Pons (tissue), 1 donor: ENCODE results near the gene TOP2B.

ENCODE experiments used
- DNase-seq: peaks from one replicate; pipeline ENCODE4 v3.0.0-alpha.2; 2016; ENCODE audit warnings: low spot score

TOP2B gene

DNA sequence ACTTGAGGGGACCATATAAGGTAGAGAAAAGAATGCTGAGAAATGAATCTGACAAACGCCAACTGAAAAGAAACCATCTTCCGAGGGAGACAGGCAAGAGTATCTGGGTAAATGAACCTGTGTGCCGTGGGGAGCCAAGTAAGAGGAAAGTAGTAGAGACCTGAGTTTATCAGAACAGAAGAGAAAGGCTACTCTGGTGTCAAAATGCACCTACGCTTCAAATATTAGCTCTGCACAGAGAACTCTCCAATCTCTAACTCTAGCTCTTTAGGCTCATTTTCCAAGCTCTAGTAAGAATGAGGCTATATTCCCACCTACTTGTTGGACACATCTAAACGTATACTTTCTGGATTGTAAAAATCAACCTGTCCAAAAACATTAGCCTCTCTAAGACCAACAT lies 53.5 kb downstream of the TOP2B start:
- DNase-seq, result no peak

GRCh38 chr3:25610779-25611178 lies 53.9 kb downstream of the TOP2B start:
- DNase-seq, result no peak

GRCh38 chr3:25610167-25610566 lies 54.5 kb downstream of the TOP2B start:
- no peak for DNase-seq

GRCh38 chr3:25604107-25604805 lies 60.5 kb downstream of the TOP2B start:
- no peak for DNase-seq

DNA sequence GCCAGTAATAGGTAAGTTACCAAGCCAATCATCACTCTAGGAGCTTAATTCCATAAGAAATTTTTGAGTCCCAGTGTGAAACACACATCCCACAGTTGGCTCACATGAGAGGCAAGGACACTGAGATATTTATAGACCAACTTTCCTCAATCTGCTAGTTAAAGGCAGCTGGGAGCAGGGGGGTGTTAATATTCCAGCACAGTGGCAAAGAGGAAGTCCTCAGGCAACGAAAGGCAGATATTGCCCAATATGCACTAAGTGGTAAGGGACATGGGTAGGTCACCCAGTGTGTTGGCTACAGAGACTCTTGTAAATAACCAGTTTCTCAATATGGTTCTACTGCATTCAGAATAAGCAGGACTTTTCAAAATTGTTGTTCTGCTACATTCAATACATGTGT lies 61.0 kb downstream of the TOP2B start:
- DNase-seq, result no peak

DNA sequence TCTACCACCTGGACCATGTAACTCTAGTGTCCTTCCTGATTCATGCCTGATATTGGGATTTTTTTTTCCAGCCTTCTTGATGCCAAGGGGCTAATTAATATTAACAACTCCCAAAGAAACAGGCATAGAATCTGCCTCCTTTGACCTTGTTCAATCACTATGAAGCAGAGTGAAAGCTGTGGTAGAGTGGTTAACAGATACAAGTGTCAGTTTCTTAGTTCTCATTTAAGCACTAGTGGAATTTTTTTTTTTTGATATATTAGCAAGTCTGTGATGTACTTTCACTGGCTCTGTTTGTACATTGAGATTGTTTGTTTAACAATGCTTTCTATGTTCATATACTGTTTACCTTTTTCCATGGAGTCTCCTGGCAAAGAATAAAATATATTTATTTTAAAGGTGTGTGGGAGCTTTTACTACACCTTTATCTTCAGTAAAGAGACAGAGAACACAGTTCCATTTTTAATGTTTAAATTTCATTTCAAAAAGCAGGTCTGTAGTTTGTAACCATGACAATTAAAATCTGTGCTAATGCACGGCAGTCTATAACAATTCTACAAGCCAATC lies 67.1 kb downstream of the TOP2B start:
- DNase-seq, result no peak

DNA sequence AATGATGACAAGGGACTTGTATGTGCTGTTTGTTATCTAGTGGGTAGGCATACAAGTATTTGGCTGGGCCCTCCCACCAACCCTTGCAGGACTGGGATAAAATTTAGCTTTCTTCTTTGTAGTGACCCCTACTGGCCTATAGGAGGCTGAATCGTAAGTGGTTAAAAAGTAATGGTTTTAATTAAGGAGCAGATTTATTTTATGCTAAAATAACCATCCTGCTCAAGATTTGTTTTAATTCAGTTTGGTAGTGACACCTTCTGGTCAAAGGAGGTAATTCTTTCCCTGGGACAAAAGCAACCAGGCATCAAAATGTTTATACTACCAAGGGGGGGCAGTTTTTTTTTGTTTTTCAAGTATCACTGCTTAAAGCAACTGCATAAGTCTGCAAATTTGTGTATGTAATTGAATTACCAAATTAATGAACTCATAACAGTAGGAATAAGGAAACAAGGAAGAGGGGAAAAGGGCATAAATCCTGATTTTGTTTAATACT lies 70.7 kb downstream of the TOP2B start:
- peak; percentile 71 for DNase-seq

GRCh38 chr3:25593001-25593400 lies 71.7 kb downstream of the TOP2B start:
- no peak for DNase-seq

DNA sequence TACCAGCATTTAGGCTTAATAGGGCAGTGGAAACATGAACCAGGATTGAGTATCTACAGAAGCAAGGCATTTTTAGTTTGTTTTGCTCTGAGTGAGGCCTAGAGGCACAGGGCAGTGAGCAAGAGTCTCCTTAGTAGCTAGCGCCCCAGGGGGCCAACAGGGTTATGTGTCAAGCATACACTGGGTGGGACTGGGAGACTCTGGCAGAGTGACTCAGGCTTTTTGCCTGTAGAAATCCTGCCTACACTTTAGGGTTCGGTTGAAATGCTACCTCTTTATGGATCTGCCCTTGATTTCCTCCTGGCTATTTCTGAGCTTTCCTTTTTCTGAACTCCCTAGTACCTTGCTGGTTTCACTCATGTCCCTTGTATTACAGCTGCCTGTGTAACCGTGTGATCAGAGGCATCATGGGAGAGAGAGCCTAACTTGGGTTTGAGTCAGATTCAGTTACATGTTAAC lies 72.2 kb downstream of the TOP2B start:
- no peak for DNase-seq

DNA sequence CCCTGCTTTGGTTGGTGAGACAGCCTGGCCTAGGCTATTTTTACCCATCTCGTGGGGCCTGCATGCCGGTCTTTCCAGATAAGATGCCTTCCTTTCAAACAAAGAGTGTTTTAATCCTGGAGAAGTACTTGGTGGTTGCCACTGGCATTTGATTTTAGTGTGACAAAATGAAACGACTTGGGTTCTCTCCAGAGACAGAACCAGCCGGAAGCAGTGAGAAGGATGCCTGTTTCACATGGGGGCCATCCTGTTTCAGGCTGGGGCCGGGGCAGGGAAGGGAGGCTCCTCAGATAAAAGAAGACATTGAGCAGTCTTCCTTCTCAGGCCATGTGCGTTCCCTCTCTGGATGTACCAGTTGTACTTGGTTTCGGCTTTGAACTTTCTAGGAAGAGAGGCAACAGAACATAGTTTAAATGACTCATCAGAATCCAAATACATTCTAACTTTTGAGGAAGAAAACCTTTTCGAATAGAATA lies 74.9 kb downstream of the TOP2B start:
- DNase-seq, result no peak

GRCh38 chr3:25589104-25589782 lies 75.5 kb downstream of the TOP2B start:
- DNase-seq, result no peak

DNA sequence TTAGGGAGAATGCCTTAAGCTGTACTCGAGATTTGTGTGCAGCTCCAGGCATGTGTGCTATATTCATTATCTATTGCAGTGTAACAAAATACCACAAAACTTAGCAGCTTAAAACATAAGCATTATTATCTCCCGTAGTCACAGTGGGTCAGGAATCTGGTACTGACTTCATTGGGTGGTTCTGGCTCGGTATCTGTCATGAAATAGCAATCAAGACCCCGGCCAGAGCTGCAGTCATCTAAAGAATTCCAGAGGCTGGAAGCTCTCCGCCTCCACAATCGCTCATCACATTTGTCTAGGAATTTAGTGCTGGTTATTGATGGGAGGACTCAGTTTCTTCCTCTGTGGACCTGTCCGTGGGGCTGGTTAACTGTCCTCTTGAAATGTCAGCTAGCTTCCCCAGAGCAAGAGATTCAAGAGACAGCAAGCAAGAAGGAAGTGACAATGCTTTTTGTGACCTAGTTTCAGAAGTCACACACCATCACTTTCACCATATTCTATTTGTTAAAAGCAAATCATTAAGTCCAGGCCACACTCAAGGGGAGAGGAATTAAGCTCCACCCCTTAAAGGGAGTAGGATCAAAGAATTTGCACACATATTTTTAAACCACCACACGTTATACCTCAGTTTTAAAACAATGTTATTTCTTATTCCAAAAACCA lies 76.1 kb downstream of the TOP2B start:
- DNase-seq, result no peak

DNA sequence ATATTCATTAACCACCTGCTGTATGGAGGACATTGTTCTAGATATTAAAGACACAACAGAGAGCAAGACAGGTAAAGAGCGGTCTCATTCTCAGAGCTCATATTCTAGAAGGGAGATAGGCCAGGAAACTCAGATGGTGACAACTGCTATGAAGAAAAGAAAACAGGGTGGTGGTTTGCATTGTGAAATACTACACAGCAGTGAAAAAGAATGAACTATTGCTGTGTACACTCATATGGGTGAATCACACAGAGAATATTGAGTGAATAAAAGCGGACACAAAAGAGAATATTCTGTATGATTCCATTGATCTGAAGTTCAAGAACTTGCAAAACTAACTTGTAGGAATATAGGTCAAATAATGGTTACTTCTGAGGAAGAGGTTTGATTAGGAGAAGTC lies 76.7 kb downstream of the TOP2B start:
- DNase-seq, result no peak

DNA sequence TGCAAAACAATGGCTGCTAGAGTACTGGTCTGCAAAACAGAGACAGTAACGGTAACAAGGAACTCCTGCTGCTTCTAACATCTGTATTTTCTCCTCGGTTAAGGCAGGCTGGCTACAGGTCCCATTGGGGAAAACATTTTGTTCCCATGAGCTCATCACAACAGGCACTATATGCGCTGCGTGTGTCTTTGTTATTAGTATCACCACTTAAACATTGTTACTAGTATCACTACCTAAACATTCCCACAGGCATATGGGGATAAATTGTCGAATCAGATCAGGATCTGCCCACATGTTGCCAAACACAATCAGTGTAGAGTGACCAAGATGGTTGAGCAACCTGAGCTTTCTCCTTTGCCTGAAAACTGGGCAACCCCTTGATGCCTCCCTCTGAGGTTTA lies 77.2 kb downstream of the TOP2B start:
- DNase-seq, result no peak

DNA sequence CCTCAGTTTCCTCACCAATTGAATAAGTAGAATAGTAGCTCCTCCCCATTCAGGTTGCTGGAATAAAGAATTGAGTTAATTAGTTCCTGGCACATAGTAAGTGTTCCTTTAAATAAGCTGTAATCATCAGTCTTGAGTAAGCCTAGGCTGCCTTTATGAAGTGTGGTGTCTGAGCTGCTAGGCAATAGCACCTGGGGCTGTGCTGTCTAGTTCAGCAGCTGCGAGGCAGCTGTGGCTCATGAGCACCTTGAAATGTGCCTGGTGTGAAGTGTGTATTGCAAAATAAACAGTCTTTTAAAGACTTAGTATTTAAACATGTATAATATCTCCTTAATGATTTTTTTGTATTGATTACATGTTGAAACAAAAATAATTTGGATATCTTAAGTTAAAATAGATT lies 77.6 kb downstream of the TOP2B start:
- no peak for DNase-seq

DNA sequence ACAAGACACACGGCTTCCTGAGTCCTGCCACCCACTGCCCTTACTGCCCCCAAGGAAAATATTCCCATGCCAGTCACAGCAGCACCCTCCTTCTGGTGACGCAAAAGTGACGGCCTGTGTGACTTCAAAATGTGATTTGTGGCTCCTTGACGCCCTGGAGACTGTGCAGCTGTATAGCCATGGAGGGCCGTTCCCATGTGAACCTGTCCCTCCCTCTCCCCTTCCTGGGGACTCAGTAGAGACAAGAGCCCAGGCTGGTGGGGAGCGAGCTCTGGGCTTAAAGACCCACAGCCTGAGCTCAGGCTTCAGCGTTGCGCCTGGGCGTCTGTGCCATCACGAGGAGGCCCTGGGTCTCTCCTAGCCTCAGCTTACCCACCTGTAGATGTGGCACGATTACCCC lies 78.2 kb downstream of the TOP2B start:
- no peak for DNase-seq

DNA sequence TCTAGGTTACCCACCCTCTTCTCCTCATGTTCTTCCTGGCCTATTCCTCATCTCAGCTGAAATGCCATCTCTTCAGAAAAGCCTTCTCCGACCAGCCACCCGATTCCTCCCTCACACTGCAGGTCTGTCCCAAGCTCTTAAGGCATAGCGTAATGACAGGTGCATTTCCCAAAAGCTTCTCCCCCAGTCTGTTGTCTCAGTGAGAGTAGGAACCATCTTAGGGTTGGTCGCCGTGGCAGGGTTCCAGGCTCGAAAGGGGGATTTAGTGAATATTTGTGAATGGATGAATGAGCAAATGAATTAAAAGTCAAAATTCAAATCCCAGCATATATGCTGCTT lies 78.6 kb downstream of the TOP2B start:
- DNase-seq, result no peak

GRCh38 chr3:25585361-25586166 lies 79.1 kb downstream of the TOP2B start:
- no peak for DNase-seq

DNA sequence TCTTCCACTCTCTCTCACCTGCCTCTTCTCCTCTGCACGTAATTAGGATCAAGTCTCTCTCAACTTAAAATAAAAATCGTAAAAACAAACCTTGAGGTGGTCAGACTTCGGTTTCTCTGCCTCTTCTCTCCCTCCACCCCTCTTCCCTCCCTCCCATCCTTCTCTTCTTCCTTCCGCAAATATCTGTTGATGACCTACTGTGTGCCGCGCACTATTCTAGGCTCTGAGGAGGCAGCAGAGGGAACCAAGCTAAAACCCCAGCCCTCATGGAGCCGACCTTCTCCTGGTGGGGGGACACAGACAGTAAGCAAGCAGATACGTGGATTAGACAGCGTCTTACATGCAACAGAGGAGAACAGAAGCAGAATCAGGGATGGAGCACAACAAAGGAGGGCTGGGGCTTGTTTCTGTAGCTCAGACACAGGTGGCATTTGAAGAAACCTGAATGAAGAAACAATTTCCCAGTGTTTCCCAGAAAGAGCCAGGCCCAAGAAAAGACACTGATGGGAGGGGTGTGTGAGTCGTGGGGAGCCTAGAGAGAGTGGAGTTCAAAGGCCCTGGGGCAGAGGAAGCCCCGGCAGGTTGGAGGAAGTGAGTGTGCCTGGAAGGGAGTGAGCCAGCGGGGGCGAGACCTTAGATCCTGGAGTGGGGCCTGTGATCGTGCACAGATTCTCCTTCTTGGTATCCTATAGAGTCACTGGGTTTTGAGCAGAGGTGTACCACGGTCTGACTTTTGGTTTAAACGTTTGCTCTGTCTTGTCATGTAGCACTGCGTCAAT lies 80.5 kb downstream of the TOP2B start:
- DNase-seq, result no peak

DNA sequence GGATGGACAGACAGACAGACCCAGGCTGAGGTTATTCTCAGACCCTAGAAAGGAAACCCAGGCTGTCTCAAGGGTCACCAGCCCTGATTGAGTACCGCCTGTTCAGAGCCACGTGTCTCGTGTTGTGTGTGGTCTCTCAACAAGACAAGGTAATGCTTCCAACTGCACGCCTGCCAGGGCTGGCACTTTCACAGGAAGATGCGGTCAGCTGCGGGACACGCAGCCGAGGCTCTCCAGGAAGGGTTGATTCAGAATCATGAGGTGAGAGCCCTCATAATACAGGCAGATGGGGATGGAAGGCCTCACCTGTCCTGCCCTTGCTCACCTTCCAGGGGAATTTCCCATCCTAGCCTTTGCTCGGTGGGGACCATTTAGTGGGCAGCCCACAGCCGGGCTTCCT lies 81.4 kb downstream of the TOP2B start:
- DNase-seq, result no peak

DNA sequence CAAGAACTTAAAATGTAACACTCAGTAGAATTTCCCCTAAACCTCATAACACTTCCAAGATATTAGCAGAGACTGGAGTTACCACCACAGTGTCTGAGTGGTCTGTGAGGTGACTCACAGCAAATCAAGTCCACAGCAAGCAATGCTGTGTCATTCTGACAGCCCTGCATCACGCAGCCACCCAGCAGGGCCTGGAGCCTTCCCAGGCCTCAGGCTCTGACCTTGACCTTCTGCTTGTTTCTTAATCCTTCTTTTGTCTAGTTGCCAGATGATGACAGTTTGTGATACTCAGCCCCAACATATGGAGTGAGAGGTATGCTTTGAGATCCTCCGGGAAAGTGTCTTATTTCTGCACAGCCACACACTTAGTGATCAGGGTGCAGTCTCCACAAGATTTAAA lies 82.5 kb downstream of the TOP2B start:
- DNase-seq, result no peak
